PC-9 (cell line): ENCODE data around the gene ALDH2. TPM values are rescaled to one million over a fixed set of nuclear protein-coding genes. Genes with fewer than 3 reads are reported as not detected.
"Not testable (repeated sequence)": the region's sequence is repeated elsewhere in the genome, so short reads cannot be mapped to it uniquely, and the experiment has no call there.

ENCODE experiments used
- BruUV-seq: library from RNA; stranded (reverse); fragments of 400-500 nt; replicated peaks from 2 replicates; lab custom pipeline; 2021; lab: Mats Ljungman, UMichigan
- CTCF ChIA-PET: fragments of 300-600 bp; sonication (Branson Sonifier 250); formaldehyde crosslinking; loops from one replicate; lab custom pipeline; 2022; ENCODE audit warnings: antibody characterized with exemption; lab: Charles Lee
- POLR2A ChIA-PET: fragments of 300-600 bp; sonication (Branson Sonifier 250); formaldehyde crosslinking; loops from one replicate; lab custom pipeline; 2022; ENCODE audit warnings: antibody characterized with exemption; ENCODE audit not compliant: unreplicated experiment; lab: Charles Lee
- DNase-seq, 2 experiments: peaks; one replicate each; pipeline versions ENCODE4 v3.0.0 to v3.0.0-alpha.2; 2015 to 2022; ENCODE audit warnings: mixed read lengths in 1 of 2
- H2AFZ ChIP-seq: fragments of 200-600 bp; sonication (generic); 2 replicates; pipeline ENCODE4 v1.8.1; 2017; ENCODE audit warnings: antibody characterized with exemption
- H3F3A ChIP-seq: fragments of 200-600 bp; sonication (generic); 2 replicates; pipeline ENCODE4 v1.8.1; 2017; ENCODE audit warnings: antibody characterized with exemption, mild to moderate bottlenecking, low read depth; ENCODE audit not compliant: insufficient read depth
- H3K27ac ChIP-seq: fragments of 200-600 bp; sonication (generic); 2 replicates; pipeline ENCODE4 v1.6.1; 2016; ENCODE audit warnings: mixed run types
- H3K27me3 ChIP-seq: fragments of 200-600 bp; sonication (generic); 2 replicates; pipeline ENCODE4 v1.6.1; 2016; ENCODE audit warnings: low read depth, mixed run types; ENCODE audit not compliant: insufficient read depth
- H3K36me3 ChIP-seq: fragments of 200-600 bp; sonication (generic); 2 replicates; pipeline ENCODE4 v1.6.1; 2016; ENCODE audit warnings: low read depth, mixed run types
- H3K4me1 ChIP-seq: fragments of 200-600 bp; sonication (generic); replicated peaks from 2 replicates; pipeline ENCODE4 v1.6.1; 2016; ENCODE audit warnings: mixed run types; ENCODE audit not compliant: insufficient read depth
- H3K4me2 ChIP-seq: fragments of 200-600 bp; sonication (generic); 2 replicates; pipeline ENCODE4 v1.6.1; 2017; ENCODE audit warnings: mixed run types
- H3K4me3 ChIP-seq: fragments of 200-600 bp; sonication (generic); 2 replicates; pipeline ENCODE4 v1.6.1; 2016; ENCODE audit warnings: mixed run types
- H3K79me2 ChIP-seq: fragments of 200-600 bp; sonication (generic); 2 replicates; pipeline ENCODE4 v1.6.1; 2017; ENCODE audit warnings: low read depth, mixed run types
- H3K9me2 ChIP-seq: fragments of 200-600 bp; sonication (generic); 2 replicates; pipeline ENCODE4 v1.8.1; 2017; ENCODE audit warnings: mild to moderate bottlenecking; ENCODE audit not compliant: insufficient read depth
- H3K9me3 ChIP-seq: fragments of 200-600 bp; sonication (generic); 2 replicates; pipeline ENCODE4 v1.8.1; 2016; ENCODE audit warnings: low read depth; ENCODE audit not compliant: insufficient read depth
- H4K20me1 ChIP-seq: fragments of 200-600 bp; sonication (generic); 2 replicates; pipeline ENCODE4 v1.8.1; 2017; ENCODE audit not compliant: insufficient read depth
- EZH2 ChIP-seq: fragments of 200-600 bp; sonication (generic); IDR thresholded peaks from 2 replicates; pipeline ENCODE4 v1.8.0; 2017; ENCODE audit warnings: antibody characterized with exemption, low read depth
- intact Hi-C: fragments of 100-400 bp; cut with micrococcal nuclease; formaldehyde crosslinking; loops from one replicate; pipeline ENCODE4 v1.10.0; 2022; ENCODE audit not compliant: unreplicated experiment
- total RNA-seq: library from RNA; stranded (reverse); gene quantifications from 2 replicates; pipeline ENCODE4 v1.2.3, GENCODE V29; 2021
- TF ChIP-seq, protein P1 (sequence below): fragments of 200-600 bp; sonication (generic); conservative IDR thresholded peaks from 2 replicates; pipeline ENCODE4 v1.6.1; 2017; ENCODE audit warnings: mixed run types, antibody characterized with exemption, mild to moderate bottlenecking, moderate library complexity

ALDH2 gene
- total RNA-seq, 1 experiment from 2014 or later: 38.9 TPM

DNA sequence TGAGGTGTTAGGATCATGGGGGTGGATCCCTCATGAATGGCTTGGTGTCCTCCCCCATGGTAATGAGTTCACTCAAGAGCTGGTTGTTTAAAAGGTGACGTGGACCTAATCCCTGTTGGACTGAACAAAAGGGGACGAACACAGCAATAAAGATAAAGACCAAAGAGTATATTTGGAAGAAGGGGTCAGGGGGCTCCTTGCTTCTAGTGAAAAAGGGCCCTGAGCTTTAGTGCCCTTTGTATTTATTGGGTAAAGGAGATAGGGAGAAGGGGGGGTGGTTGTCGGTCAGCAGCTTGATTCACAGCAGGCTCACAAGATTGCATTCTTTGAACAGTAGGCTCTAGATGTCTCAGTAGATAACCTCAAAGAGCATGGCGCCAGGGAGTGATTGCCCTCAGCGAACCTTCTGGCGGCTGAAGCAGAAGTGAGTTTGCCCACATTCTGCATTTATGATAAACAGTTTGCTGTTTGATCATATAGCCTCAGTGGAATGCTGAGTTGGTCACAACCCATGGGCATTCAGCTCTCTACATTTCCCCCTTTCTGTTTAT is 49.4 kb downstream of the ALDH2 start:
- no peak for DNase-seq
- TF ChIP-seq, protein P1, sequence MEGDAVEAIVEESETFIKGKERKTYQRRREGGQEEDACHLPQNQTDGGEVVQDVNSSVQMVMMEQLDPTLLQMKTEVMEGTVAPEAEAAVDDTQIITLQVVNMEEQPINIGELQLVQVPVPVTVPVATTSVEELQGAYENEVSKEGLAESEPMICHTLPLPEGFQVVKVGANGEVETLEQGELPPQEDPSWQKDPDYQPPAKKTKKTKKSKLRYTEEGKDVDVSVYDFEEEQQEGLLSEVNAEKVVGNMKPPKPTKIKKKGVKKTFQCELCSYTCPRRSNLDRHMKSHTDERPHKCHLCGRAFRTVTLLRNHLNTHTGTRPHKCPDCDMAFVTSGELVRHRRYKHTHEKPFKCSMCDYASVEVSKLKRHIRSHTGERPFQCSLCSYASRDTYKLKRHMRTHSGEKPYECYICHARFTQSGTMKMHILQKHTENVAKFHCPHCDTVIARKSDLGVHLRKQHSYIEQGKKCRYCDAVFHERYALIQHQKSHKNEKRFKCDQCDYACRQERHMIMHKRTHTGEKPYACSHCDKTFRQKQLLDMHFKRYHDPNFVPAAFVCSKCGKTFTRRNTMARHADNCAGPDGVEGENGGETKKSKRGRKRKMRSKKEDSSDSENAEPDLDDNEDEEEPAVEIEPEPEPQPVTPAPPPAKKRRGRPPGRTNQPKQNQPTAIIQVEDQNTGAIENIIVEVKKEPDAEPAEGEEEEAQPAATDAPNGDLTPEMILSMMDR: no peak
- no peak for TF ChIP-seq EZH2
- Histone ChIP-seq H3F3A (peaks cover 27% of the 10 kb centered on the region), H3K4me2 (no peak overlapping the region), H4K20me1 (no peaks in the 10 kb centered on the region), H3K4me1 (peaks cover 17% of the 10 kb centered on the region), H3K4me3 (no peak overlapping the region), H3K36me3 (no peaks in the 10 kb centered on the region), H3K27ac (no peak overlapping the region), H3K79me2 (no peaks in the 10 kb centered on the region), H2AFZ (no peak overlapping the region), H3K9me3 (no peaks in the 10 kb centered on the region), H3K9me2 (no peaks in the 10 kb centered on the region), H3K27me3 (peaks cover 4% of the 10 kb centered on the region; the same call in 1 of the 2 replicates)
- ChIA-PET POLR2A (interaction anchor here (0.6 kb wide), 1 partner anchor 50 kb away, joined by 4 read pairs; the partner anchor contains the start of gene ALDH2), CTCF (interaction anchor here (0.7 kb wide), 1 partner anchor 21 kb away, joined by 4 read pairs; no protein-coding TSS in a partner anchor)
- BruUV-seq: no TSS peak
- intact Hi-C loops: no loop called here

DNA sequence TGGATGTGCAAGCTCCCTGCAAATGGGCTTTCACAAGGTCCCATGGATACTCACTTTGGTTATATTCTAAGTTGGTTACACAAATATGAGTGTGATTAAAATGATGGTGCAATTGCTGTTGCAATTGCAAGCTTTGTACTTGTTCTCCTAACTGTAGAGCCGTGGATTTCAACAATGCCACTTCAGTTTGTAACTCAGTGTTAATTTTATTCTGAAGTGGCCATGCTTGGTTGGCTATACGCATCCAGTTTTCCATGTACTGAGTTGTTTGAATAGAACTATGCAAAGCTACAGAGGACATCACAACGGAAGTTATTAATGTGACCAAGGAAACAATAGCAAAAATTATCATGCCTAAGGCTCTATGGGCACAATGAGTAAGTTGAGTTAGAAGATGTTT is 50.2 kb downstream of the ALDH2 start:
- H3K4me2 ChIP-seq, H3K36me3 ChIP-seq, intact Hi-C loops, H2AFZ ChIP-seq, H3K9me2 ChIP-seq, H3K79me2 ChIP-seq, H3K27ac ChIP-seq, POLR2A ChIA-PET, H3K27me3 ChIP-seq, H3K4me3 ChIP-seq, H3K9me3 ChIP-seq, BruUV-seq, DNase-seq, H4K20me1 ChIP-seq, CTCF ChIA-PET: not testable (repeated sequence)
- Histone ChIP-seq H3F3A (peaks cover 27% of the 10 kb centered on the region), H3K4me1 (peaks cover 17% of the 10 kb centered on the region)

DNA sequence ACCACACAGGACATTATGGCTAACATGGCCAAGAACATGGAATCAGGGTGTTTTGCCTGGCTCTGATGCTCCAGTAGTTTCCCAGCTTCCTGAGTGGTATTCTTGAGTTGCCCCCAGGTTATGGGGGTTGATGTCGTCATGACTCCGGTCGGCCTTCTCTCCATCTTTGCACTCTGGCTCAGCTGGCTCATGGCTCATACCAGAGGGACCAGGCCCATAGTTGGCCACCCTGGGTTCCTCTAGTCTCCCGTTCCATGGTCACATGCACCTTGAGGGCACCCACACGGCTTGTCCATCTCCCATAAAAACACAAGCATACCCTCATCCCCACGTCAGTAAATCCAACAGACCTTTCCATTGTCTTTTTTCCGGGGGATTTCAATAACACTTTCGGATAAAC is 51.6 kb downstream of the ALDH2 start:
- no peak for TF ChIP-seq EZH2
- TF ChIP-seq, protein P1: no peak
- Histone ChIP-seq H3F3A (peaks cover 18% of the 10 kb centered on the region), H3K4me2 (no peak overlapping the region), H2AFZ (no peak overlapping the region), H3K4me3 (no peak overlapping the region), H3K4me1 (peaks cover 17% of the 10 kb centered on the region), H3K9me3 (no peaks in the 10 kb centered on the region), H4K20me1 (no peaks in the 10 kb centered on the region), H3K9me2 (no peaks in the 10 kb centered on the region), H3K27ac (no peak overlapping the region), H3K36me3 (no peaks in the 10 kb centered on the region), H3K79me2 (no peaks in the 10 kb centered on the region), H3K27me3 (peaks cover 19% of the 10 kb centered on the region; the same call in 1 of the 2 replicates)
- POLR2A ChIA-PET: interaction anchor here (0.6 kb wide), 1 partner anchor 29 kb away, joined by 8 read pairs; no protein-coding TSS in a partner anchor
- intact Hi-C loops: no loop called here
- no TSS peak for BruUV-seq
- CTCF ChIA-PET: no interaction called here
- DNase-seq: no peak
